Stimulated activated CD4-positive, alpha-beta T cell treated with anti-CD3 and anti-CD28 coated beads, Interleukin-1b, Interleukin-23, amount 100 ng/mL, for 24 hours (primary cell): ENCODE results near the gene BLOC1S1.
"Not testable (repeated sequence)": the region's sequence is repeated elsewhere in the genome, so short reads cannot be mapped to it uniquely, and the experiment has no call there.

ENCODE experiments used
- DNase-seq, 4 experiments: peaks; one replicate each; pipeline ENCODE4 v3.0.0-alpha.2; 2020; ENCODE audit warnings: low read depth in 4 of 4, low spot score in 1 of 4

Gene BLOC1S1

DNA sequence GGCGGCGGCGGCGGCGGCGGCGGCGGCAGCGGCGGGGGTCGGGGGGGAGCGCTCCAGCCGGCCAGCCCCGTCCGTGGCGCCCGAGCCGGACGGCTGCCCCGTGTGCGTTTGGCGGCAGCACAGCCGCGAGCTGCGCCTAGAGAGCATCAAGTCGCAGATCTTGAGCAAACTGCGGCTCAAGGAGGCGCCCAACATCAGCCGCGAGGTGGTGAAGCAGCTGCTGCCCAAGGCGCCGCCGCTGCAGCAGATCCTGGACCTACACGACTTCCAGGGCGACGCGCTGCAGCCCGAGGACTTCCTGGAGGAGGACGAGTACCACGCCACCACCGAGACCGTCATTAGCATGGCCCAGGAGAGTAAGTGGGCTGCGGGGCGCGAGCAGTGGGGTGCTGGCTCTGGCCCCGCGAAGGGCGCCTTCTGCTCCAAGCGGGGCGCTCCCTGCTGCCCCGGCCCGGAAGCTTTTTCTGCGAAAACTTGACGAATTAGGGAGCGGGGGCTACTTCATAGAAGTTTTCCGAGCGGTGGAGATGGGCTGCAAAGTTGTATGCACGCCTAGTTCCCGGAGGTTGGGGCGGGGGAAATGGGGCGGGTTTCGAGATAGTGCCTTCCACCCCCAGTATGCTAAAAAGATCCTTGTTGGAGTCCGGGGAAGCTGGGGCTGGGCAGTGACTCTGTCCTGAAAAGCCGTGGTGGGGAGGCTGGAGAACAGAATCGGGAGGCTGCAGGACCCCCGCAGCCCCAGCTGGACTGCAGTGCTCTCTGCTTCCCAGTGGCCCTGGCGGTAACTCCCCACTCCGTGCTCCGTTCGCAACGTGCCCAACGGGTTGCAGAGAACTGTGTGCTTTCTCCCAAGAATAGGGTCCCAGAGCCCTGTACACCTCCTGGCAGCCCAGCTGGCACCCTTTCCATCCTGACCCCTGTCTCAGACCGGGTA lies 27.8 kb downstream of the BLOC1S1 start:
- no peak for DNase-seq

DNA sequence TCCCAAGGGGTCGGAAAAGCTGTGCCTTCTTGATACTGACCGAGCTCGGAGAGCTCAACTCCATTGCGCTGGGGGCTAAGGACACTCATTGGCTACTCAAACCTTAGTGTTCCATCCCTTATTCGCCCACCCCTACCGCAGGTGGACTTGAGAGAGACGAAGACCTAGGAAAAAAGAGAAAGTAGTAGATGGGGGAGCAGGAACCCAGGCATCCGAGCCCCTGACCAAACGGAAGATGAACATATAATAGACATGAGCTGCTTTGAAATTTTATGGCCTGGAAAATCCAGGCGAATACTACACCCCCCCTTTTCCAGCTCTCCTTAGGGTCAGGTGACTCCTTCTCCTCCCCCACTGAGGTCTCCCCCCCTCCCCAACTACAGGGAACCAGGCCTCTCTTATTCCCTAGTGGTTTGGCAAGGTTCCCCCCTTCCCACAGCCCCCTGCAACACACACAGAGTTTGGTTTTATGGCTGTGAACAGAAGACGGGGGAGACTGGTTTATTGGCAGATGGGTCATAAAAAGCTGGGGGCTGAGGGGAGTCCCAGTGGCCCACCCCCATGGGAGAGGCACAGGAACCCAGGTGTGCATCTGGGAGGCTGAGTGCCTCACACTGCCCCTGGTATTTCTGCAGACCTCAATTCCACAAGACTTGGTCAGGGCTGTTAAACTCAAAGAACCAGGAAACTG lies 28.6 kb downstream of the BLOC1S1 start:
- DNase-seq = no peak

DNA sequence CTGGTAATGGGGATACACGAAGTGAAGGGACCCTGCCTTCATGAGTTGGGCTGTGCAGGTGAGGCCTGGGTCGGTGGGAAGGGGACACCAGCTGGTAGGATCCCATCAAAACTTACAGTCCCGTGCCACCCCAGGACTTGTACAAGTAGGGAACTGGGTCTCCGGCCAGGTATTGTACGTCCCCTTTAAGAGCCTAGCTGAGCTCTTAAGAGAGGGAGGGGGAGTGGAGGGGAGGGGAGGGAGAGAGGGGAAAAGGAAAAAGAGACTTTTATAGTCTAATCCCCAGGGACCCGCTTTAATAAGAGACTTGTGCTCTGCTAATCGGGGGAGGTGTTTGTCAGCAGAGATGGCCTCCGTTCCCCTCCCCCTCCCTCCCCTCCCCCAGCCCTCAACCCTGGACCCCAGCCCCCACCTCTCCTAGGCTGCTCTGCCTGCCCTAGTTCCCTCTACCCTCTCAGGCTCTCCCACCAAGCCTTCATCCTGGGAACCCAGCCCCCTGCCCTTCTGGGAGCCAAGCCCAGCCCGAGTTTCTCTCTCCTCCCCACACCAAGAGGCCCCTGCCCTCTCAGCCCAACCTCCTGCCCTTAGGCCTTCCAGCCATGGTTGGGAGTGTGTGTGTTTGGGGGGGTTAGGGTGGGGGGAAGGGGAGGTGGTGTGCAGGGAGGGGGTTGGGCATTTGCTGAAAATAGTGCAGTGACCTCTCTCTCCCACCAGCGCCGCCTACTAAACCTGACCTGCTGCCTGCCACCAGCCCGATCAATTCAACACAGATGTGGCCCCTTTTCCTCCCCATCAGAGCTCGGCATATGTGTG lies 29.7 kb downstream of the BLOC1S1 start:
- DNase-seq = no peak

DNA sequence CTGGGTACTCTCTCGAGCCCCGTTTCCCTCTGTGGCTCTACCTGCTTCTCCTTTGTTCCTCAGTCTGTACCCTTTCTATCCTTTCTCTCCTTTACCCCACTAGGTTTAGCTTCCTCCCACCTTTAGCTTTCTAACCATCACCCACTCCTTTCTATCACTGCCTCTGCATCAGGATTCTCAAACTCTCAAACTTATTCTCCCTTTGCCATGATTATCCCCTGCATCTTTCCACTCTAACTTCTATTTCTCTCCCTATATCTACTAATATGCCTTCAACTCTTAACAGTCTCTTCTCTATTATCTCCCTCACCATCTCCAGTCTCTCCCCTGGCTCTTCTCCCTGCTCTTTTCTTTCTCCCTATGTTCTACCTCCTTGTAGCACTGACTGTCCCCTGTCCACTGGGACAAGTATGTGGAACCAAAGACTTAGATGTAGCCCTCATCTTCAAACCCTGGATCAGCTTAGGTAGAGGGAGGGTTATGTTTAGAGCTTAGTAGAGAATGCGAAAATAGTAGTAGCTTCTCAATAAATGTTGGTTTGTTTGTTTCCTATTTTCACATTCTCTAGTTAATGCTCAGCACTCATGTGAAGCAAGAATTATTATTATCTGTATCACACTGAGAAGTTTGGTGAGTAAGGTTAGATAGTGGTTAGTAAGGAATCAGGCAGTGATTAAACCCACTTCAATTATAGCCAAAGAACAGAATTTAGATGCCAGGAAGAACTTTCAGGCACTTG lies 30.5 kb downstream of the BLOC1S1 start:
- DNase-seq = no peak

DNA sequence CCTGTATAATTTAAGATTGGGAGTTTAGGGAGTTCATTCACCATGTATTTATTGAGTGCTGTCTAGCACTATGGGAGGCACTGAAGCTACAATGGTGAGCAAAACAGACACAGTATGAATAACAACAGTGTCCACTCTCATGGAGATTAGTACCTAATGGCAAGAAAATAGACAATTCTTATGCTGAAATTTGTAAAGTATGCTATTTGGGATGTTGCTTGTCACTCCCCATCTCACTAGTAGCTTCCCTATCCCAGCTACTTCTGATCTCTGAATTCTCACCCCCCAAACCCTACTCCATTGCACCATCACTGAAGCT lies 31.0 kb downstream of the BLOC1S1 start:
- DNase-seq = no peak

DNA sequence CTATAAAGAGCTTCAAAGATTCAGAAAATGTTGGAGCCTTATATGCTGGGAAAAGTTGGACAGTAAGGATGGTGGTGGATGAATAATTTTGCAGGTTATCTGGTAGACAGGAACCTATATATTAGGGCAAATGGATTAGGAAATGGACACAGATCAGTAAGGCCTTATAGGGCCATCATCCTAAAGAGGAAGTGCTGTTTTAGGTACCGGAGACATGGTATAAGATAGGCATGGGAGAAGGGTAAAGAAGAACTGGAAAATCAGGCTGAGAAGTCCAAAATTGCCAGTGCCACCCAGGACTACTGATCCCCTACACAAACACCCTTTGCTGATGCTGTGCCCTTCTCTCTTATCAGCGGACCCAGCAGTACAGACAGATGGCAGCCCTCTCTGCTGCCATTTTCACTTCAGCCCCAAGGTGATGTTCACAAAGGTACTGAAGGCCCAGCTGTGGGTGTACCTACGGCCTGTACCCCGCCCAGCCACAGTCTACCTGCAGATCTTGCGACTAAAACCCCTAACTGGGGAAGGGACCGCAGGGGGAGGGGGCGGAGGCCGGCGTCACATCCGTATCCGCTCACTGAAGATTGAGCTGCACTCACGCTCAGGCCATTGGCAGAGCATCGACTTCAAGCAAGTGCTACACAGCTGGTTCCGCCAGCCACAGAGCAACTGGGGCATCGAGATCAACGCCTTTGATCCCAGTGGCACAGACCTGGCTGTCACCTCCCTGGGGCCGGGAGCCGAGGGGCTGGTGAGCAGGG lies 32.6 kb downstream of the BLOC1S1 start:
- DNase-seq = no peak

DNA sequence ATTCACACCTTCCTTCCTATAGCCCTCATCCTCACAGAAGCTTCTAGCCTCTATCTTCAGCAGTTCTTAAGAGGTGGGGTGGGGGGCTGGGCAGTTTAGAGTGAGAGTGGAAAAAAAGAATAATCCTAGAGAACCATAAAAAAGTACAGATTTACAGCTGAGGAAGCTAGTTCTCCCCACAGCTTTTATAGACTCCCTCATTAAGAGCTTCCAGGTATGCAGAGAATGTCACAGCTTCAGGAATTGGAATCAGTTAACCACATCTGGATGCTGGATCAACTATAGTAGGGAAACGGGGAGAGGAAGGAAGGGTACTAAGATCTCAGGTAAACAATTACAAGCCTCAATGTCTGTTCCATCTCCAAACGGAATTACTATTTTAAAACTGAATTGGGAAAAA lies 39.4 kb downstream of the BLOC1S1 start:
- DNase-seq = no peak

DNA sequence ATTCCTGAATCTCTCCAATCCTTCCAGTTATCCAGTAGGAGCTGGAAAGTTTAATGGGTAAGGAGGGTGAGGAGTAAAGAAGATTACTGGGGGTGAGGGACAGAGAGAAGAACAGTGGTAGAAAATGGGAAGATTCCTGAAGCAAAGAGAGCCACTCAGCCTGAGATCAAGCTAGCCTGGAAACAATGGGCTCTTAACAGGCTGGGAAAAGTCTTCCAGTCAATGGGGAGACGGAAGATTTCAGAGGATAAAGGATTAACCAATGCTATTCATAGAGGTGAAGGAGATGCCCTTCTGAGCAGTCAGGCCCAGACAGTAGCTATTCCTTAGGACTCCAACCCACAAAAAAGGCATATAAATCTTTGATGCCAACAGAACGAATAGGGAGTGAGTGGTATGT lies 41.9 kb downstream of the BLOC1S1 start:
- no peak for DNase-seq

DNA sequence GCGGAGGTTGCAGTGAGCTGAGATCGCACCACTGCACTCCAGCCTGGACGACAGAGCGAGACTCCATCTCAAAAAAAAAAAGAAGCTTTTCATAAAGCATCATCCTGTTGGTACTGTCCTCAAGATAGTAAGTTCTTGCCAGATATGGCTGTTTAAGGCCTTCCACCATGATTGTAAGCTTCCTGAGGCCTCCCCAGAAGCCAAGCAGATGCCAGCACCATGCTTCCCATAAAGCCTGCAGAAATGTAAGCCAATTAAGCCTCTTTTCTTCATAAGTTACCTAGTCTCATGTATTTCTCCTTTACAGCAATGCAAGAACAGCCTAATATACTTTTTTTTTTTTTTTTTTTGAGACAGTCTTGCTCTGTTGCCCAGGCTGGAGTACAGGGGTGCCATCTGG lies 42.7 kb downstream of the BLOC1S1 start:
- not testable (repeated sequence) for DNase-seq

DNA sequence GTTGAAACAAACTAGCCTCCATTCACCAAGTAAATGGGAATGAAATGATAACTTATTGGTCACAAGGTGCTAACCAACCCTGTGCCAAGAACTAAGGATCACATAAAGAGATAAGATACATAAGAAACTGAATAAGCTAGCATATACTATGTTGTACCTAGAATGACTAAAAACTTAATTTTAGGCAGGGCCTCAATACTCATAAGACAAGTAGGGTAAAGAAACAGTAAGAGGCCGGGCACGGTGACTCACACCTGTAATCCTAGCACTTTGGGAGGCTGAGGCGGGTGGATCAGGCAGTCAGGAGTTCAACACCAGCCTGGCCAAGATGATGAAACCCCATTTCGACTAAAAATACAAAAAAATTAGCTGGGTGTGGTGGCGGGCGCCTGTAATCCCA lies 44.8 kb downstream of the BLOC1S1 start:
- peak in 1 of 4 experiments; percentile 42 for DNase-seq

DNA sequence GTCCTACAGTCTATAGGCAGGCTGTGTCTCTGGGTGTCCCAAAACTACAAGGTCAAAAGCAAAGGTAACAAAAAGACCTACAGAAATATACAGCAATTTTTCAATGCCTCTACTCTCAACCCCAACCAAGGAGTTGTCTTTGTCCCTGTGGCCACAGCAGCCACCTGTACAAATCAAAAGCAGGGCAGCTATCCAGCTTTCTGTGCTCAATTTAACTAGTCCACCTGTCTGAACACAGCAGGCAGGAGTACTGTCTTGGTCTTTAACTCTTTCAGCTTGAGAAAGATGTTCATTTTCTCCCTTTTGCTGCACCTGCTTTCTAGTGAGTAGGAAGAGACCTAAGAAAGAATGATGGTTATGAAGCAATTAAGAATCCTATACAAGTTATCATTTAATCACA lies 46.8 kb downstream of the BLOC1S1 start:
- no peak for DNase-seq

DNA sequence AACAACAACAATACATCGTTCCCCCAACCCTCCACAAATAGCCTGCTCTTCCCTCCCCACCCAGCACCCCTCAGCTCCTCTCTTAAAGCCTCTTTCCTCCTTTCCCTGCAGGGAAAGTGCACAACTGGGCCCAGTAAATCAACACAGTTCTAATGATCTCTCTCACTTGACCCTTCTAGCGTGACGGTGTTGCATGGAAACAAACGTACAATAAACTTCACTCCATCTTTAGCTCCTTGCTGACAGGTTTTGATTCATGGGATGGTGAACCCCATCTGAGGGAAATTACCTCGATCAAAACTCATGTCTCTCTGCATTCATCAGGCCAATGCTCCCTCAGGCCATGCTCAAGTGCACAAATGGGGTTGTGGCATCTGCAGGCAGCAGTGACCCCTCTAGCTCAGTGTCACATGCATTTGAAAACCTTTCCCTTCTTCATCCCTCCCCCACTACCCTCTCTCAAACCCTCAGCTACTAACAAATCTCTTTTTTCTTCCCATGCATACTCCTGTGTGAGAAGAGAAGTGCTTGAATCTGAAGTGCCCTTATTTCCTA lies 50.0 kb downstream of the BLOC1S1 start:
- DNase-seq = no peak

DNA sequence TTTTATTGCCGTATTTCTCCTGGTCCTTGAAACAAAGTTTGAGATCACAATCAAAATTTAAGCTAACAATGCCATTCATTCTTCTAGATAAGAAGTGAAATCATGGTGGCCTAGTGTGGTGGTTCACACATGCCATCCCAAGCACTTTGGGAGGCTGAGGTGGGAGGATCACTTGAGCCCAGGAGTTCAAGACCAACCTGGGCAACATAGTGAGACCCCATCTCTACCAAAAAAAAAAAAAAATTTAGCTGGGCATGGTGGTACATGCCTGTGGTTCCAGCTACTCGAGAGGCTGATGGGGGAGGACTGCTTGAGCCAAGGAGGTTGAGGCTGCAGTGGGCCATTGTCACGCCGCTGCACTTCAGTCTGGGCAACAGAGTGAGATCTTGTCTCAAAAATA lies 51.3 kb downstream of the BLOC1S1 start:
- no peak for DNase-seq
